RWPE1 (cell line): ENCODE data around the gene ADCY3.

ENCODE experiments used
- CTCF ChIA-PET: fragments of 350-600 bp; sonication (Branson Sonifier 250); formaldehyde crosslinking; extraction: SDS; loops from one replicate; lab custom pipeline; 2021; lab: Yijun Ruan, JAX
- POLR2A ChIA-PET: fragments of 400-600 bp; formaldehyde crosslinking; extraction: SDS; loops from one replicate; lab custom pipeline; 2020; ENCODE audit warnings: antibody characterized with exemption; ENCODE audit not compliant: low non-redundant PET; lab: Yijun Ruan, JAX
- DNase-seq: peaks from one replicate; pipeline ENCODE4 v3.0.0; 2012; ENCODE audit warnings: low spot score
- H3K27ac ChIP-seq: fragments of 450-650 bp; 2 replicates; pipeline ENCODE4 v1.5.1; 2017
- TF ChIP-seq, protein P1 (sequence below): fragments of 450-650 bp; conservative IDR thresholded peaks from 2 replicates; pipeline ENCODE4 v1.5.1; 2017; ENCODE audit warnings: low read depth, mild to moderate bottlenecking

The ADCY3 gene

DNA sequence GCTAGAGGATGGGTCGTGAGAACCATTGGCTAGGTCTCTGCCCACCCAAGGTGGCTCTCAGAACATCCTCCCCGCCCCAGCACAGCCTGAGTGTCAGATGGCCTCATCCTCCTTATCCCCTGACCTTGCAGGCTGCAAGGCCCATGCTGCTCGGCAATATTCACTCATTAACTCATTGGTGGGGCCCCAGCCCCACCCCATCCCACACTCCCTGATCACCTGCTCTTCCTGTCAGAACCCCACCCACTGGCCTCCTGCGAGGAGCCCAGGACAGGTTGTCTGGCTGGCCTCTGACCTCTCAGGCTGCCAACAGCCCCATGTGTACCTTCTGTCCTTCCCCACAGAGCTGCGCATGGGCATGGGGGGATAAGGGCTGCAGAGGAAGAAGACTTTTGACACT lies 5.3 kb downstream of the ADCY3 start:
- TF ChIP-seq, protein P1, sequence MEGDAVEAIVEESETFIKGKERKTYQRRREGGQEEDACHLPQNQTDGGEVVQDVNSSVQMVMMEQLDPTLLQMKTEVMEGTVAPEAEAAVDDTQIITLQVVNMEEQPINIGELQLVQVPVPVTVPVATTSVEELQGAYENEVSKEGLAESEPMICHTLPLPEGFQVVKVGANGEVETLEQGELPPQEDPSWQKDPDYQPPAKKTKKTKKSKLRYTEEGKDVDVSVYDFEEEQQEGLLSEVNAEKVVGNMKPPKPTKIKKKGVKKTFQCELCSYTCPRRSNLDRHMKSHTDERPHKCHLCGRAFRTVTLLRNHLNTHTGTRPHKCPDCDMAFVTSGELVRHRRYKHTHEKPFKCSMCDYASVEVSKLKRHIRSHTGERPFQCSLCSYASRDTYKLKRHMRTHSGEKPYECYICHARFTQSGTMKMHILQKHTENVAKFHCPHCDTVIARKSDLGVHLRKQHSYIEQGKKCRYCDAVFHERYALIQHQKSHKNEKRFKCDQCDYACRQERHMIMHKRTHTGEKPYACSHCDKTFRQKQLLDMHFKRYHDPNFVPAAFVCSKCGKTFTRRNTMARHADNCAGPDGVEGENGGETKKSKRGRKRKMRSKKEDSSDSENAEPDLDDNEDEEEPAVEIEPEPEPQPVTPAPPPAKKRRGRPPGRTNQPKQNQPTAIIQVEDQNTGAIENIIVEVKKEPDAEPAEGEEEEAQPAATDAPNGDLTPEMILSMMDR: no peak
- ChIA-PET CTCF (no interaction called here), POLR2A (no interaction called here)
- H3K27ac ChIP-seq: no peak overlapping the region
- DNase-seq: no peak

DNA sequence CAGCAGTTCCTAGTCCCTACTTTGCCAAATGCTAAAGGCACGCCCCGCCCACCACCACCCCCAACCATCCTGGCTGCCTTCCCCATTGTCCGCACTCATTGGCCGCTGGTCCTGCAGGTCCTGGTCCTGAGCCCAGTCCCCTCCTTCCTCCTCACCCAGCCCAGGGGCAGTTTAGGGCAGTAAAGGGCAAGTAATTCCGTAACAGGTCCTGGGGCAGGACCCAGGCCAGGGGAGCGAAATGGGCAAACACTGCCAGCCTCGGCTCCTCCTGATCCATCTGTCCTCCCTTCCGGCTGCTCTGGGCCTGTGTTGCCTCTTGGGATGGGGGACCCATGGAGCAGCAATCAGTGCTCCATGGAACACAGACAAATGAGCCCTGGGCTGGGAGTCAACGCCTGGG lies 6.1 kb downstream of the ADCY3 start:
- ChIA-PET POLR2A (no interaction called here), CTCF (no interaction called here)
- no peak for DNase-seq
- H3K27ac ChIP-seq: no peak overlapping the region
- TF ChIP-seq, protein P1: no peak

DNA sequence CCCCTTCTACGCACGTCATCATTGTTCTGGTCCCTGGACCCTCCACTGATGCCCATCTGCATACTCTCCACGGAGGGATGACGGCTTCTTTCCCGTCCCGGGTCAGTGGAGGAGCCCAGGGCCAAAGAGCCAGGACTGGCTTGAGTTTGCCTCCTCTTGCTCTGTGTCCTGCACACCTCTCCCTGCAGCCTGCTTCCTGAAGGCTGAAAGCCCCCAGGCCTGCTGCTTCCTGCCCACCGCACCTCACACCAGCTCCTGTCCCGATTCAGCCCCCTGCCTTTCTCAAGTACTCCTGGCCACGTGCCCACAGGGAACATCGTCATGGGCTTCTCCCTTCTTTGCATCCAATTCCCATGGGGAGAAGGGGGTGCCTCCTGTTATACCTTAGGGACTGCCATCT lies 7.1 kb downstream of the ADCY3 start:
- no peak for DNase-seq
- CTCF ChIA-PET: no interaction called here
- no peak overlapping the region for H3K27ac ChIP-seq
- POLR2A ChIA-PET: no interaction called here
- TF ChIP-seq, protein P1: no peak

DNA sequence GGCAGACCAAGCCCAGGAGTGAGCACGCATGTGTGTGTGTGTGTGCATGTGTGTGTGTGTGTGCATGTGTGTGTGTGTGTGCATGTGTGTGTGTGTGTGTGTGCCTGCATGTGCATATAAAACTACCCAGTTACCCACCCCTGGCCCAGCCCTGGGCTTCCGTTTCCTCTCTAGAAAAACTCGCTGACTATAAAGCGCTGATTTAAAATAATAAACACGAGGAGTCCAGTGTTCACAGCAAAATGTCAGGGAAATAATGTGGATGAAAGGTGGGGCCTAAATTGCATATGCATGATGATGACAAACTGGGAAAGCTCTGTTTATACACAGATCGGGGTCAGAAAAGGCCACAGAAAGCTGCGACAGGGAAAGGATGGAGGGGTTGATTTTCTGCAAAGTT lies 7.5 kb downstream of the ADCY3 start:
- TF ChIP-seq, protein P1: no peak
- no peak for DNase-seq
- ChIA-PET POLR2A (no interaction called here), CTCF (no interaction called here)
- no peak overlapping the region for H3K27ac ChIP-seq

DNA sequence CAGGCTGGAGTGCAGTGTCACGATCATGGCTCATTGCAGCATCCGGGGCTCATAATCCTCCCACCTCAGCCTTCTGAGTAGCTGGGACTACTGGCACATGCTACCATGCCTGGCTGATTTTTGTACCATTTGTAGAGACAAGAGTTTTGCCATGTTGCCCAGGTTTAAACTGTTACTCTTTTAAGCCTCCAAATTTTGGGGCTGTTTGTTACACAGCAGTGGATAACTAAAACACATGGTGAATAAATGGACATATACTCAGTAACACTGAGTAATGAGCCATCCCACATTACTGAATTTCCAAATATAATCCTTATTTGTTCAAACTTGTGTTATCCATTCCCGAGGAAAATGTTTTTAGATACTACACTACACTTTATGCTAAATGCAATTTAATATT lies 9.8 kb downstream of the ADCY3 start:
- DNase-seq: no peak
- CTCF ChIA-PET: no interaction called here
- no peak overlapping the region for H3K27ac ChIP-seq
- TF ChIP-seq, protein P1: no peak
- POLR2A ChIA-PET: no interaction called here

DNA sequence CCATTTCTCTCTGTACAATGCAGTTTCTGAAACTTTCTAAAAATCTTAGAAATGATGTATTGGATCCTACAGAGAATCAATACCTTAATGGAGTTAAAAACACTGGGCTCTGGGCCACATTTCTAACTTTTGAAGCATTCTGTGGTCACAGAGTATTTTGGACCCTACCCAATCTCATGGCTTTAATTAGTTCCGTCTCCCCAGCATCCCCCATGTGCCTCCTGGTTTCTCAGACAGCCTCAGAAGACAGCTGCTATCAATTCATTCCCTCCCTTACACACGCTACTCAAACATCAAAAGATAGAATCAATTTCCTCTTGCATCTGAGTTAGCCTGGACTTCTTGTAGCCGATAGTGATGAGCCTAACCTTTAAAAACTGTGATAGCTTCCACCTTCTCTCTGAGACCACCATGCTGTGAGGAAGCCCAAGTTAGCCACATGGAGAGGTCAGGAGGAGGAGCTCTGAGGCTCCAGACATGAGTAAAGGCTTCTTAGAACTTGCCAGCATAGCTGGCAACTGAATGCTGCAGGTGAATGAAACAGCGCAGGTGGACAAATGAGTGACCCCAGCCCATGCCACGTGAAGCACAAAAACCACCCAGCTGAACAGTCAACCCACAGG lies 10.4 kb downstream of the ADCY3 start:
- no peak for DNase-seq
- ChIA-PET POLR2A (no interaction called here), CTCF (no interaction called here)
- TF ChIP-seq, protein P1: no peak
- no peak overlapping the region for H3K27ac ChIP-seq
